ENCODE results near the gene ANO2. TPM values are rescaled to one million over a fixed set of nuclear protein-coding genes. Genes with fewer than 3 reads are reported as not detected.

The ANO2 gene
- total and polyA plus RNA-seq, 7 donors, result 1.3 to 9.3 (median 4.2) TPM

- Histone ChIP-seq H3K27me3 (ENCODE audit: insufficient read depth in 3 of 3, low read length in 2 of 3) (peaks cover 0 to 12% (median 7%) of the 10 kb centered on the region in 3 donors), H3K36me3 (ENCODE audit: insufficient read depth in 1 of 2, low read depth in 1 of 2) (no peaks in the 10 kb centered on the region), H3K4me1 (no peaks in the 10 kb centered on the region), H3K27ac (no peak overlapping the region), H3K4me3 (no peak overlapping the region), H3K9me3 (no peaks in the 10 kb centered on the region)
- DNase-seq, result no peak
- 83 to 92% (median 91%) methylated on average over 2 of the region's 2 CpGs for WGBS, 3 donors
- intact Hi-C loops (cut with DNase I), result no loop called here
- TF ChIP-seq CTCF (IDR thresholded peaks at IDR 0.05), result no peak
- ATAC-seq, result no peak
Measured at GRCh38 chr12:5632453-5632852, 312.6 kb downstream of the ANO2 start.

- DNase-seq (no peak), ATAC-seq (no peak)
- Histone ChIP-seq H3K27me3 (ENCODE audit: insufficient read depth in 3 of 3, low read length in 2 of 3) (peaks cover 0 to 12% (median 6%) of the 10 kb centered on the region in 3 donors), H3K27ac (no peak overlapping the region), H3K4me1 (no peaks in the 10 kb centered on the region), H3K36me3 (ENCODE audit: insufficient read depth in 1 of 2, low read depth in 1 of 2) (no peaks in the 10 kb centered on the region), H3K4me3 (no peak overlapping the region), H3K9me3 (no peaks in the 10 kb centered on the region)
- TF ChIP-seq CTCF (IDR thresholded peaks at IDR 0.05), result no peak
- intact Hi-C loops (cut with DNase I), result no loop called here
- WGBS, 3 donors, result 32 to 45% (median 36%) methylated on average over 5 of the region's 5 CpGs
Measured at GRCh38 chr12:5631497-5631896, 313.6 kb downstream of the ANO2 start.

GRCh38 chr12:5630726-5631125 lies 314.3 kb downstream of the ANO2 start:
- DNase-seq (no peak), ATAC-seq (no peak)
- TF ChIP-seq CTCF (IDR thresholded peaks at IDR 0.05), result no peak
- intact Hi-C loops (cut with DNase I), result no loop called here
- H3K4me1 ChIP-seq, result no peaks in the 10 kb centered on the region
- no peaks in the 10 kb centered on the region for H3K36me3 ChIP-seq (ENCODE audit: insufficient read depth in 1 of 2, low read depth in 1 of 2)
- H3K9me3 ChIP-seq, result no peaks in the 10 kb centered on the region
- no peak overlapping the region for H3K4me3 ChIP-seq
- H3K27me3 ChIP-seq (ENCODE audit: insufficient read depth in 3 of 3, low read length in 2 of 3), result peaks cover 0 to 12% (median 5%) of the 10 kb centered on the region in 3 donors
- 64 to 85% (median 65%) methylated on average over 4 of the region's 4 CpGs for WGBS, 3 donors
- no peak overlapping the region for H3K27ac ChIP-seq

- Histone ChIP-seq H3K36me3 (ENCODE audit: insufficient read depth in 1 of 2, low read depth in 1 of 2) (no peaks in the 10 kb centered on the region), H3K9me3 (no peaks in the 10 kb centered on the region), H3K4me1 (no peaks in the 10 kb centered on the region), H3K27ac (no peak overlapping the region), H3K27me3 (ENCODE audit: insufficient read depth in 3 of 3, low read length in 2 of 3) (peaks cover 0 to 8% (median 5%) of the 10 kb centered on the region in 3 donors), H3K4me3 (no peak overlapping the region)
- no peak for TF ChIP-seq CTCF (IDR thresholded peaks at IDR 0.05)
- ATAC-seq (no peak), DNase-seq (no peak)
- 96 to 98% (median 98%) methylated on average over 8 of the region's 8 CpGs for WGBS, 3 donors
- intact Hi-C loops (cut with DNase I), result no loop called here
Measured at GRCh38 chr12:5628501-5628900, 316.6 kb downstream of the ANO2 start.

- no peak for TF ChIP-seq CTCF (IDR thresholded peaks at IDR 0.05)
- peaks cover 0 to 6% (median 4%) of the 10 kb centered on the region in 3 donors for H3K27me3 ChIP-seq (ENCODE audit: insufficient read depth in 3 of 3, low read length in 2 of 3)
- H3K9me3 ChIP-seq, result no peaks in the 10 kb centered on the region
- no peak overlapping the region for H3K27ac ChIP-seq
- no peaks in the 10 kb centered on the region for H3K4me1 ChIP-seq
- intact Hi-C loops (cut with DNase I), result no loop called here
- no peak overlapping the region for H3K4me3 ChIP-seq
- ATAC-seq, result no peak
- H3K36me3 ChIP-seq (ENCODE audit: insufficient read depth in 1 of 2, low read depth in 1 of 2), result no peaks in the 10 kb centered on the region
- WGBS, 3 donors, result 89 to 93% (median 91%) methylated on average over 8 of the region's 8 CpGs
- DNase-seq, result no peak
Measured at GRCh38 chr12:5627053-5627630, 317.9 kb downstream of the ANO2 start.
